Lung (tissue), 12 donors: ENCODE data around the gene PRICKLE1. TPM values are rescaled to one million over a fixed set of nuclear protein-coding genes. Genes with fewer than 3 reads are reported as not detected.
A peak's percentile ranks its signal among the peaks of the same experiment; 100 is the strongest.

Experiments used
- ATAC-seq: fragments of 200-7000 bp; cut with Tn5 transposase; one replicate; pipeline ENCODE4 v1.9.1; 2020; ENCODE audit warnings: moderate number of reproducible peaks; ENCODE audit not compliant: insufficient read depth, low FRiP score
- DNase-seq, 3 donors: peaks; one replicate each; pipeline ENCODE4 v3.0.0-alpha.2; 2013 to 2017
- H3K27ac ChIP-seq, 2 donors: one replicate each; pipeline ENCODE4 v1.5.1; 2013; ENCODE audit warnings: mild to moderate bottlenecking in 2 of 2, moderate library complexity in 2 of 2, control low read depth in 1 of 2, inconsistent platforms in 1 of 2, low read depth in 1 of 2, low read length in 1 of 2
- H3K27me3 ChIP-seq, 3 donors: one replicate each; pipeline ENCODE4 v1.5.1; 2013; ENCODE audit warnings: low read length in 2 of 3; ENCODE audit not compliant: control insufficient read depth in 3 of 3, insufficient read depth in 3 of 3
- H3K36me3 ChIP-seq, 4 donors: one replicate each; pipeline ENCODE4 v1.5.1; 2013; ENCODE audit warnings: low read length in 4 of 4, mild to moderate bottlenecking in 1 of 4, moderate library complexity in 1 of 4; ENCODE audit not compliant: control insufficient read depth in 4 of 4, insufficient read depth in 4 of 4
- H3K4me1 ChIP-seq, 5 donors: one replicate each; pipeline ENCODE4 v1.5.1; 2013; ENCODE audit warnings: low read length in 5 of 5, mild to moderate bottlenecking in 2 of 5, moderate library complexity in 1 of 5; ENCODE audit not compliant: control insufficient read depth in 5 of 5, insufficient read depth in 5 of 5
- H3K4me3 ChIP-seq: one replicate; pipeline ENCODE4 v1.5.1; 2013; ENCODE audit warnings: mild to moderate bottlenecking, control low read depth, moderate library complexity
- H3K9ac ChIP-seq, 2 donors: one replicate each; pipeline ENCODE4 v1.5.1; 2013; ENCODE audit warnings: low read length in 2 of 2, control low read depth in 1 of 2; ENCODE audit not compliant: insufficient read depth in 1 of 2
- H3K9me3 ChIP-seq, 4 donors: one replicate each; pipeline ENCODE4 v1.5.1; 2013; ENCODE audit warnings: low read length in 3 of 4, mild to moderate bottlenecking in 1 of 4, moderate library complexity in 1 of 4; ENCODE audit not compliant: control insufficient read depth in 4 of 4, insufficient read depth in 3 of 4
- CTCF ChIP-seq: IDR thresholded peaks from 2 replicates; pipeline ENCODE4 v1.5.1; 2012; ENCODE audit warnings: mild to moderate bottlenecking; ENCODE audit errors: control extremely low read depth, extremely low read depth
- WGBS, 2 donors: extraction: QIAGEN DNeasy Blood & Tissue Kit; methylation state at CpG; one replicate each; pipeline ENCODE4 v1.1.7; 2013; 5-methylcytosine and 5-hydroxymethylcytosine counted together
- polyA plus RNA-seq, 2 donors: library from polyadenylated mRNA; stranded (reverse); fragments of 200-250 nt; gene quantifications; one replicate each; pipeline ENCODE4 v1.2.1, GENCODE V29; 2013
- total RNA-seq, 2 donors: library from RNA; depleted of rRNA in 1 of 2; stranded (reverse); fragments of >200 nt in 1 of 2; gene quantifications; one replicate each; pipeline ENCODE4 v1.2.1, GENCODE V29; 2014 to 2021
- donor health status: control.
- donor health status: control.
- donor health status: Bipolar disorder and iron deficiency.
- donor health status: healthy.
- donor health status: DM: yes; HTN: yes; CAD: no.

The PRICKLE1 gene
- total and polyA plus RNA-seq, 4 donors = 2.1 to 60.1 (median 7.8) TPM

GRCh38 chr12:42588524-42589464, 752 bp downstream of the PRICKLE1 start:
- peak; percentile 2 for TF ChIP-seq CTCF
- peak overlapping the region; percentile 92 for H3K4me3 ChIP-seq
- H3K27me3 ChIP-seq = no peaks in the 10 kb centered on the region
- H3K27ac ChIP-seq = peak overlapping the region; percentile 56 to 88
- peak; percentile 74 to 79 (median 76) for DNase-seq
- H3K9ac ChIP-seq = peak overlapping the region; percentile 37 to 52
- peaks cover 0 to 2% (median 0%) of the 10 kb centered on the region in 4 donors for H3K9me3 ChIP-seq
- H3K36me3 ChIP-seq = no peaks in the 10 kb centered on the region
- peaks cover 4 to 51% (median 19%) of the 10 kb centered on the region in 5 donors for H3K4me1 ChIP-seq
- peak; percentile 17 for ATAC-seq
- WGBS, 2 donors = 5% methylated on average over 52 of the region's 52 CpGs

GRCh38 chr12:42587601-42588523, 1.7 kb downstream of the PRICKLE1 start:
- ATAC-seq = no peak
- Histone ChIP-seq H3K4me1 (peaks cover 4 to 61% (median 24%) of the 10 kb centered on the region in 5 donors), H3K4me3 (peak overlapping the region; percentile 92)

GRCh38 chr12:42586268-42586667, 3.3 kb downstream of the PRICKLE1 start:
- H3K9me3 ChIP-seq = no peaks in the 10 kb centered on the region
- H3K27ac ChIP-seq = no peak overlapping the region
- WGBS, 2 donors = 79 to 89% methylated on average over 1 of the region's 1 CpG
- no peak for TF ChIP-seq CTCF
- DNase-seq (no peak), ATAC-seq (no peak)
- H3K4me1 ChIP-seq = peaks cover 4 to 77% (median 27%) of the 10 kb centered on the region in 5 donors
- no peak overlapping the region for H3K4me3 ChIP-seq
- no peak overlapping the region for H3K9ac ChIP-seq
- H3K36me3 ChIP-seq = no peaks in the 10 kb centered on the region
- H3K27me3 ChIP-seq = no peaks in the 10 kb centered on the region

More at GRCh38 chr12:42587601-42588523, 1.7 kb downstream of the PRICKLE1 start:
- Histone ChIP-seq H3K36me3 (no peaks in the 10 kb centered on the region), H3K27ac (no peak overlapping the region), H3K9ac (peak overlapping the region in 1 of 2 donors; percentile 37), H3K27me3 (no peaks in the 10 kb centered on the region), H3K9me3 (no peaks in the 10 kb centered on the region)
- TF ChIP-seq CTCF = no peak
- peak in 2 of 3 donors; percentile 28 to 41 for DNase-seq
- 58 to 59% methylated on average over 7 of the region's 7 CpGs for WGBS, 2 donors
